Tibial nerve (tissue), 3 donors: ENCODE measurements around the gene RABGGTA.

Source experiments
- CTCF ChIP-seq, 5 experiments: fragments of 200-600 bp in 3 of 5; fragments of 450-650 bp in 2 of 5; sonication (generic) in 3 of 5; IDR thresholded peaks; one replicate each; pipeline ENCODE4 v1.5.1; 2016 to 2019; ENCODE audit warnings: antibody characterized with exemption in 5 of 5, mild to moderate bottlenecking in 3 of 5, moderate library complexity in 2 of 5
- POLR2A ChIP-seq, 2 donors: fragments of 450-650 bp; IDR thresholded peaks; one replicate each; pipeline ENCODE4 v1.6.1; 2017; ENCODE audit warnings: antibody characterized with exemption in 2 of 2, mild to moderate bottlenecking in 2 of 2, moderate library complexity in 2 of 2

GRCh38 chr14:24249230-24250021 is 22.0 kb downstream of the RABGGTA start:
- TF ChIP-seq CTCF (IDR thresholded peaks at IDR 0.05) (no peak), POLR2A (IDR thresholded peaks at IDR 0.05) (no peak)
